Calu3 (cell line): ENCODE results near the gene SLC36A2. TPM values are rescaled to one million over a fixed set of nuclear protein-coding genes. Genes with fewer than 3 reads are reported as not detected.
"Not testable (repeated sequence)": the region's sequence is repeated elsewhere in the genome, so short reads cannot be mapped to it uniquely, and the experiment has no call there.

Experiments
- BruUV-seq: library from RNA; stranded (reverse); fragments of 400-500 nt; replicated peaks from 2 replicates; lab custom pipeline; 2021; lab: Mats Ljungman, UMichigan
- CTCF ChIA-PET: fragments of 300-600 bp; sonication (Branson Sonifier 250); formaldehyde crosslinking; loops from one replicate; lab custom pipeline; 2022; ENCODE audit warnings: antibody characterized with exemption; lab: Charles Lee
- DNase-seq: peaks from one replicate; pipeline ENCODE4 v3.0.0; 2022
- H3K27ac Mint-ChIP-seq: one replicate; pipeline ENCODE4 v1.8.0; 2022; ENCODE audit warnings: mixed read lengths; ENCODE audit not compliant: unreplicated experiment
- H3K27me3 Mint-ChIP-seq: one replicate; pipeline ENCODE4 v1.8.0; 2022; ENCODE audit warnings: mixed read lengths; ENCODE audit not compliant: unreplicated experiment
- H3K36me3 Mint-ChIP-seq: one replicate; pipeline ENCODE4 v1.8.0; 2022; ENCODE audit warnings: mild to moderate bottlenecking, moderate library complexity, mixed read lengths; ENCODE audit not compliant: insufficient read depth, unreplicated experiment
- H3K4me1 Mint-ChIP-seq: one replicate; pipeline ENCODE4 v1.8.0; 2022; ENCODE audit warnings: mild to moderate bottlenecking, low read depth, mixed read lengths; ENCODE audit not compliant: unreplicated experiment
- H3K4me3 Mint-ChIP-seq: one replicate; pipeline ENCODE4 v1.8.0; 2022; ENCODE audit warnings: mild to moderate bottlenecking, low read depth, moderate library complexity, mixed read lengths; ENCODE audit not compliant: unreplicated experiment
- H3K9me3 Mint-ChIP-seq: one replicate; pipeline ENCODE4 v1.8.0; 2022; ENCODE audit warnings: low read depth, mixed read lengths; ENCODE audit not compliant: unreplicated experiment
- intact Hi-C: fragments of 100-400 bp; cut with micrococcal nuclease; formaldehyde crosslinking; loops from one replicate; pipeline ENCODE4 v1.10.0; 2022; ENCODE audit not compliant: unreplicated experiment
- total RNA-seq: library from RNA; stranded (reverse); gene quantifications from 2 replicates; pipeline ENCODE4 v1.2.3, GENCODE V29; 2022
- TF ChIP-seq, protein P1 (sequence below): fragments of 200-600 bp; IDR thresholded peaks from one replicate; pipeline ENCODE4 v1.8.0; 2022; ENCODE audit warnings: antibody characterized with exemption; ENCODE audit not compliant: unreplicated experiment

SLC36A2 gene
- total RNA-seq, 1 experiment from 2014 or later = not detected

DNA sequence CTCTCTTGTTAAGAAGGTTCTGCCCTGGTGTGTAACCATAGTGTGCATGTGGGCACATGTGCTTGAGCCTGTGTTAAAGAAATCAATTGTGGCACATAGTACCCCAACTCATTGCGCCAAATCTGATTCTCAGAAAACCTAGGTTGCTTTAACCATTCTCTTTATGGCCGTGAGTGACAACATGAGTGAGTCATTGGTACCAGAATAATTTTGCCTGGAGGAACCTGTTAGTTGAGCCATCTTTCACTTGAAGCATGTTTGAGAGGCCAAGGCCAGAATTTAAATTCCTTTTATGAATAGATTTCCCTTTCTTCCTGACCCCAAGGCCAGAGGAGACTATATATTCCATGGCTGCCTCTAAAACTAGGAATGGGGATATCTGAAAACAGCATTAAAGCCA, 35.2 kb upstream of the SLC36A2 start:
- H3K36me3 Mint-ChIP-seq = no peaks in the 10 kb centered on the region
- DNase-seq = no peak

DNA sequence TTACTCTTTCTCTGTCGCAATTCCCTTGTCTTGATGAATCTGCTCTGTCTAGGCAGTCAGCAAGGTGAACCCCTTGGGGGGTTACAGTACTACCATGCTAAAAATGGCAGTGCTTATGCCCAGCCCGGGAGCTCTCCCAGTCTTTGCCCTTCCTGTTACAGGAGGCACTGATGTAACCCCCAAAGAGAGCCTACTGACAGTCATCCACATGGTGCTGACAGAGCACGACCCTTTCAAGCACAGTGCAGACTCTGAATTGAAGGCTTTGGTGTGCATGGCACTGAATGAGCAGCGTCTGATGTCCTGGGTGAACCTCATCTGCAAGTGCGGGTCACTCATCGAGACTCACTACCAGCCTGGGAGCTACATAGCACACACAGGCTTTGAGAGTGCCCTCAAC, 34.5 kb upstream of the SLC36A2 start:
- Mint-ChIP-seq H3K4me1 (no peaks in the 10 kb centered on the region), H3K4me3 (no peak overlapping the region), H3K27me3 (peaks cover 18% of the 10 kb centered on the region), H3K36me3 (no peaks in the 10 kb centered on the region), H3K9me3 (peaks cover 3% of the 10 kb centered on the region), H3K27ac (no peak overlapping the region)
- DNase-seq = no peak
- intact Hi-C loops = no loop called here
- CTCF ChIA-PET = no interaction called here
- TF ChIP-seq, protein P1, sequence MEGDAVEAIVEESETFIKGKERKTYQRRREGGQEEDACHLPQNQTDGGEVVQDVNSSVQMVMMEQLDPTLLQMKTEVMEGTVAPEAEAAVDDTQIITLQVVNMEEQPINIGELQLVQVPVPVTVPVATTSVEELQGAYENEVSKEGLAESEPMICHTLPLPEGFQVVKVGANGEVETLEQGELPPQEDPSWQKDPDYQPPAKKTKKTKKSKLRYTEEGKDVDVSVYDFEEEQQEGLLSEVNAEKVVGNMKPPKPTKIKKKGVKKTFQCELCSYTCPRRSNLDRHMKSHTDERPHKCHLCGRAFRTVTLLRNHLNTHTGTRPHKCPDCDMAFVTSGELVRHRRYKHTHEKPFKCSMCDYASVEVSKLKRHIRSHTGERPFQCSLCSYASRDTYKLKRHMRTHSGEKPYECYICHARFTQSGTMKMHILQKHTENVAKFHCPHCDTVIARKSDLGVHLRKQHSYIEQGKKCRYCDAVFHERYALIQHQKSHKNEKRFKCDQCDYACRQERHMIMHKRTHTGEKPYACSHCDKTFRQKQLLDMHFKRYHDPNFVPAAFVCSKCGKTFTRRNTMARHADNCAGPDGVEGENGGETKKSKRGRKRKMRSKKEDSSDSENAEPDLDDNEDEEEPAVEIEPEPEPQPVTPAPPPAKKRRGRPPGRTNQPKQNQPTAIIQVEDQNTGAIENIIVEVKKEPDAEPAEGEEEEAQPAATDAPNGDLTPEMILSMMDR = no peak
- no TSS peak for BruUV-seq

More for the DNA sequence above, 35.2 kb upstream of the SLC36A2 start:
- Mint-ChIP-seq H3K4me3 (no peak overlapping the region), H3K27me3 (peaks cover 25% of the 10 kb centered on the region), H3K27ac (no peak overlapping the region), H3K9me3 (peaks cover 3% of the 10 kb centered on the region), H3K4me1 (no peaks in the 10 kb centered on the region)
- intact Hi-C loops = no loop called here
- CTCF ChIA-PET = no interaction called here
- TF ChIP-seq, protein P1 = no peak
- BruUV-seq = no TSS peak

DNA sequence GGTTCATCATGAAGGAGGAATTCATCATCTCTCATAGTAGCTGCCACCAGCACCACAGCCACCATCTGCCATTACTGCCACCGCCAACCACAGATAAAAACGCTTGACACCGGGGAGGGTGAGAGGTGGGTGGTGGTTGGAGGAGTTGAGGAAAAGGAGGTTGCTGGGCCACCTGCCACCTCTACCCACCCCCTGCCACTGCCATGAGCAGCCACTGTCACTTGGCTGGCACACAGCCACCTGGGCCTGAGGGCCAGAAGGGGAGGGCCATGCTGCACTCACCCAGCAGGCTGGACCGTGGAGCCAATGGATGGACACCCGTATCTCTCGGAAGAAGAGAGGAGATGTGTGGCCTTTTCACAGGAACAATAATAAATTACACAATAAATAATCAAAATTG, 31.3 kb upstream of the SLC36A2 start:
- intact Hi-C loops = no loop called here
- no TSS peak for BruUV-seq
- CTCF ChIA-PET = no interaction called here
- peaks cover 7% of the 10 kb centered on the region for H3K27me3 Mint-ChIP-seq
- H3K27ac Mint-ChIP-seq = no peak overlapping the region
- H3K9me3 Mint-ChIP-seq = peaks cover 3% of the 10 kb centered on the region
- H3K4me1 Mint-ChIP-seq = no peaks in the 10 kb centered on the region
- TF ChIP-seq, protein P1 = no peak
- no peak for DNase-seq
- no peak overlapping the region for H3K4me3 Mint-ChIP-seq
- H3K36me3 Mint-ChIP-seq = no peaks in the 10 kb centered on the region

DNA sequence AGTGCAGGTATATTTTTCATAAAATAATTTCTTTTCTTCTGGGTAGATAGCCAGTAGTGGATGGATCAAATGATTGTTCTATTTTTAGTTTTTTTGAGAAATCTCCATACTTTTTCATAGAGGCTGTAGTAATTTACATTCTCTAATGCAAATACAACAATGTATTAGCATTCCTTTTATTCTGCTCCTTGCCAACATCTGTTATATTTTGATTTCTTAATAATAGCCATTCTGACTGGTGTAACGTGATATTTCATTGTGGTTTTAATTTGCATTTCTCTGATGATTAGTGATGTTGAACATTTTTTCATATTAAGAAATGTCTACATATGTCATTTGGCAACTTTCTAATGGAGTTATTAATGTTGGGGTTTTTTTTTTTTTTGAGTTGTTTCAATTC, 27.2 kb upstream of the SLC36A2 start:
- H3K9me3 Mint-ChIP-seq = no peaks in the 10 kb centered on the region
- H3K27me3 Mint-ChIP-seq = no peaks in the 10 kb centered on the region
- DNase-seq = no peak
- no peak overlapping the region for H3K4me3 Mint-ChIP-seq
- BruUV-seq = no TSS peak
- intact Hi-C loops = no loop called here
- TF ChIP-seq, protein P1 = no peak
- H3K36me3 Mint-ChIP-seq = no peaks in the 10 kb centered on the region
- CTCF ChIA-PET = interaction anchor here (0.6 kb wide), 1 partner anchor 46 kb away, joined by 4 read pairs; no protein-coding TSS in a partner anchor
- H3K4me1 Mint-ChIP-seq = no peaks in the 10 kb centered on the region
- no peak overlapping the region for H3K27ac Mint-ChIP-seq

DNA sequence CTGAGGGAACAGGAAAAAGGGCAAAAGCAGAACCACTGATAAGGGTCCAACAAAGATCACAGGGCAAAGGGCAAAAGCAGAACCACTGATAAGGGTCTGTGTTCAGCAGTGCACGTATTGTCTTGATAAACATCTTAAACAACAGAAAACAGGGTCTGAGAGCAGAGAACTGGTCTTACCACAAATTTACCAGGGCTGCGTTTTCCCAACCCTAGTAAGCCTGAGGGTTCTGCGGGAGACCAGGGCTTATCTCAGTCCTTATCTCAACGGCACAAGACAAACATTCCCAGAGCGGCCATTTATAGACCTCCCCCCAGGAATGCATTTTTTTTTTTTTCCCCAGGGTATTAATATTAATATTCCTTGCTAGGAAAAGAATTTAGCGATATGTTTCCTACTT, 19.7 kb upstream of the SLC36A2 start:
- H3K4me3 Mint-ChIP-seq, H3K9me3 Mint-ChIP-seq, BruUV-seq, H3K36me3 Mint-ChIP-seq, intact Hi-C loops, H3K4me1 Mint-ChIP-seq, CTCF ChIA-PET, DNase-seq, H3K27ac Mint-ChIP-seq: not testable (repeated sequence)
- H3K27me3 Mint-ChIP-seq = peaks cover 30% of the 10 kb centered on the region
